ENCODE results near the gene TMEM117.
"Not testable (repeated sequence)": the region's sequence is repeated elsewhere in the genome, so short reads cannot be mapped to it uniquely, and the experiment has no call there.

The TMEM117 gene

GRCh38 chr12:44195719-44196118 lies 359.8 kb downstream of the TMEM117 start:
- DNase-seq (ENCODE audit: low read depth in 2 of 2, low spot score in 1 of 2) = not testable (repeated sequence)

GRCh38 chr12:44206045-44206444 lies 370.2 kb downstream of the TMEM117 start:
- no peak for DNase-seq (ENCODE audit: low read depth in 2 of 2, low spot score in 1 of 2)

GRCh38 chr12:44217146-44217883 lies 381.4 kb downstream of the TMEM117 start:
- DNase-seq (ENCODE audit: low read depth in 2 of 2, low spot score in 1 of 2) = no peak

- DNase-seq (ENCODE audit: low read depth in 2 of 2, low spot score in 1 of 2) = no peak
Observed at GRCh38 chr12:44223736-44224135, 387.9 kb downstream of the TMEM117 start.

GRCh38 chr12:44224399-44225148 lies 388.7 kb downstream of the TMEM117 start:
- no peak for DNase-seq (ENCODE audit: low read depth in 2 of 2, low spot score in 1 of 2)

- no peak for DNase-seq (ENCODE audit: low read depth in 2 of 2, low spot score in 1 of 2)
Observed at GRCh38 chr12:44225149-44225510, 389.2 kb downstream of the TMEM117 start.

GRCh38 chr12:44227616-44228015 lies 391.7 kb downstream of the TMEM117 start:
- DNase-seq (ENCODE audit: low read depth in 2 of 2, low spot score in 1 of 2) = no peak

GRCh38 chr12:44229846-44230245 lies 394.0 kb downstream of the TMEM117 start:
- DNase-seq (ENCODE audit: low read depth in 2 of 2, low spot score in 1 of 2) = no peak

- DNase-seq (ENCODE audit: low read depth in 2 of 2, low spot score in 1 of 2) = no peak
Observed at GRCh38 chr12:44235674-44236073, 399.8 kb downstream of the TMEM117 start.

GRCh38 chr12:44240186-44240585 lies 404.3 kb downstream of the TMEM117 start:
- no peak for DNase-seq (ENCODE audit: low read depth in 2 of 2, low spot score in 1 of 2)

GRCh38 chr12:44245932-44246331 lies 410.1 kb downstream of the TMEM117 start:
- DNase-seq (ENCODE audit: low read depth in 2 of 2, low spot score in 1 of 2) = no peak

GRCh38 chr12:44246482-44247105 lies 410.7 kb downstream of the TMEM117 start:
- DNase-seq (ENCODE audit: low read depth in 2 of 2, low spot score in 1 of 2) = no peak

GRCh38 chr12:44247588-44247987 lies 411.7 kb downstream of the TMEM117 start:
- DNase-seq (ENCODE audit: low read depth in 2 of 2, low spot score in 1 of 2) = no peak

GRCh38 chr12:44248436-44248835 lies 412.6 kb downstream of the TMEM117 start:
- DNase-seq (ENCODE audit: low read depth in 2 of 2, low spot score in 1 of 2) = no peak

GRCh38 chr12:44250440-44250839 lies 414.6 kb downstream of the TMEM117 start:
- not testable (repeated sequence) for DNase-seq (ENCODE audit: low read depth in 2 of 2, low spot score in 1 of 2)

GRCh38 chr12:44253338-44253856 lies 417.5 kb downstream of the TMEM117 start:
- no peak for DNase-seq (ENCODE audit: low read depth in 2 of 2, low spot score in 1 of 2)

- no peak for DNase-seq (ENCODE audit: low read depth in 2 of 2, low spot score in 1 of 2)
Observed at GRCh38 chr12:44258246-44258645, 422.4 kb downstream of the TMEM117 start.

- no peak for DNase-seq (ENCODE audit: low read depth in 2 of 2, low spot score in 1 of 2)
Observed at GRCh38 chr12:44259890-44260289, 424.0 kb downstream of the TMEM117 start.

GRCh38 chr12:44260581-44260980 lies 424.7 kb downstream of the TMEM117 start:
- DNase-seq (ENCODE audit: low read depth in 2 of 2, low spot score in 1 of 2) = no peak

- DNase-seq (ENCODE audit: low read depth in 2 of 2, low spot score in 1 of 2) = no peak
Observed at GRCh38 chr12:44285321-44285960, 449.6 kb downstream of the TMEM117 start.

GRCh38 chr12:44286336-44286735 lies 450.5 kb downstream of the TMEM117 start:
- DNase-seq (ENCODE audit: low read depth in 2 of 2, low spot score in 1 of 2) = no peak

Measured in stimulated activated CD8-positive, alpha-beta memory T cell treated with anti-CD3 and anti-CD28 coated beads, Interleukin-4, amount 100 ng/mL, for 1 hour (primary cell).